Stimulated activated CD4-positive, alpha-beta T cell treated with anti-CD3 and anti-CD28 coated beads, TNF-alpha, amount 100 ng/mL, for 1 hour (primary cell): ENCODE measurements around the gene EHBP1.
"Not testable (repeated sequence)": the region's sequence is repeated elsewhere in the genome, so short reads cannot be mapped to it uniquely, and the experiment has no call there.

Experiments used
- DNase-seq, 3 donors: peaks; one replicate each; pipeline ENCODE4 v3.0.0-alpha.2; 2020; ENCODE audit warnings: low read depth in 3 of 3, low spot score in 1 of 3

EHBP1 gene

DNA sequence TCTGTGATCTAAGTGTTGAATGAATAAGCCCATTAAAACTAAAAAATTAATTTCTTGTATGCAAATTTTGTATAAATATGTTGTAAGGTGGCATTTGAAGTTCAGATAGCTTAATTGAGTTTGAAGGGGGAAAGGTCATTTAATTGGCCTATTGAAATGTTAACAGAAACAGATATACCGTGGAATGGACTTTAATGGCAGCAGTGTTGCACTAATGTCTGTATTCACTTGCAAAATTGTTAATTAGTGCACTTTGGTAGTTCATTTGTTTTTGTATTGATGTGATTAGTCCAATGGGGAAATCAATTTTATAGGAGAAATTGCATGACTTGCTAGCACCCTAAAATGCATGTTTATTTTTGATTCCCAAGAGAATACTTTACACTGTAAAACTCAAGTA lies 303.3 kb downstream of the EHBP1 start:
- no peak for DNase-seq

DNA sequence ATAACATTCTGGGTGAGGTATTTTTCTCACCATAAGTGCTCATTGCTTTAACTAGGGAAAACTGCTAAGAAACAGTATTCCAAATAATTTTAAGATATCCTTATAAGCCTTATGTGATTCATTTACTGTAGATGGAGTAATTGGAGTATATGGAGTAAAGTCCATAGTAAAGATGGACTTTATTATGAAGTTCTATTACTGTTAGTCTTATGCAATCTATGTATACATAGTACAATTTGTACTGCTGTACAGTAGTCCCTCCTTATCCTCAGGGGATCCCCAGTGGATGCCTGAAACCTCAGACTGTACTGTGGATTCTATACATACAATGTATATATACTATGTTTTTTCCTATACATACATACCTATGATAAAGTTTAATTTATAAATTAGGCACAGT lies 304.0 kb downstream of the EHBP1 start:
- DNase-seq = no peak

DNA sequence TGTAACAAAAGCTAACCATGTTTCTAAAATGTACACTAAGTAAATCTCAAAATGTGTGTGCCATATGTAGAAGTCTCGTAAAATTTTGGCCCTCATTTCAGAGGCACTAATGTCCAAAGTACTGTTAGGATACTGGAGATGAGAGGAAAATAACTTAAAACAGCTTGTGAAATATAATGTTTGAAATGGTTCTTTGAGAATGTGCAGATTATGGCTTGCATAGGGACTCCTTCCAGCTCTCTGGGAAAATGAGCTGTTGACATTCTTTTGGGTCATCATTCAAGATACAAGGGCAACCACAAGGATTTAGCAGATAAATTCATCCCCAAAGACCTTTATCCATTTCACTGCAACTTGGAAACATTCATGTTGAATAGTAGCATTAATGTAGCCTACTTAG lies 307.0 kb downstream of the EHBP1 start:
- no peak for DNase-seq

DNA sequence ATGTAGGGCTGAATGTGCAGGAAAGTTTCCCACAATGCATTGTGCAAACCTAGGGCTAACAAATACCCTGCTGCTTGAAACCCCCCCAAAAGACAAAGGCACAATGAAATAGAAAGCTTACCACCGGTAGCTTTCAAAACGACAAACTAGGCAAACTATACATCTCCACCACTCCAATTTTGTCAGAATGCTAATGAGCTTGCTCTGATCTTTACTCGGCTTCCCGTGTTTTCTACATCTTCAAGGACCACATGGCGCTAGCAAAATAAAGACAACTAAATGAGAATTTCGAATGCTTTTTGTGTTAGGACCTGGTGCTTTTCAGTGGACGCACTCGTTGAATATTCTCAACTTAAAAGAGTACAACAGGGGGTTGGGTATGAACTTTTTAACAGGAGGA lies 307.9 kb downstream of the EHBP1 start:
- no peak for DNase-seq

DNA sequence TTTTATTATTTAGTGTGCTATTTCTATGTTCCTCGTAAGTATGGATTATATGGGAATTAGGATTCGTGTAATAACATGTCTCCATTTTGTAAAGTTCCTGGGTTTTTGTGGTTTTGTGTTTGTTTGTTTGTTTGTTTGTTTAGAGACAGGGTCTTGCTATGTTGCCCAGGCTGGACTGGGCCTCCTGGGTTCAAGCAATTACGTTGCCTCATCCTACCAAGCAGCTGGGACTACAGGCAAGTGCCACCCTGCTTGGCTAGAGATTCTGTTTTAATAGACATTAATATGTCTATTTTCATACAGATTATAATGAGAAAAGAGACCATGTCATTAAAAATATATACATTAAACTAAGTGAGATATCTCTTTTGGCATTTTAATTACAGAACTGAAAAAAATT lies 309.9 kb downstream of the EHBP1 start:
- DNase-seq = no peak

DNA sequence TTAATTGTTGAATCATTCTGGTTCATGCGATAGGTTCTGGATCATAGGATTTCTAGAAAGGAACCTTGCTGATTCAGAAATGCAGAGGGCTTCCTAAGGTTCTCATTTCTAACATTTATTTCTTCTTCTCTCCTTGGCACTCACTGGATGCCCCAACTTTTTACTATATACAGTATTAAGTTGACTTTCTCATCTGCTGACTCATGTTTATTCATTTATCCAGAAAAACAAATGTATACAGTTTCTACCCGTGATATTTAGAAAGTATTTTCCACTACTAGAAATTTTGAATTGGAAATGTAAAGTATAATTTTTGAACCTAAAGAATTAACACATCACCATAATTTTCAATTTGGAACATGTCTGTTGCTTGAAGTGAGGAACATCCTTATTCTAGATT lies 312.9 kb downstream of the EHBP1 start:
- no peak for DNase-seq

DNA sequence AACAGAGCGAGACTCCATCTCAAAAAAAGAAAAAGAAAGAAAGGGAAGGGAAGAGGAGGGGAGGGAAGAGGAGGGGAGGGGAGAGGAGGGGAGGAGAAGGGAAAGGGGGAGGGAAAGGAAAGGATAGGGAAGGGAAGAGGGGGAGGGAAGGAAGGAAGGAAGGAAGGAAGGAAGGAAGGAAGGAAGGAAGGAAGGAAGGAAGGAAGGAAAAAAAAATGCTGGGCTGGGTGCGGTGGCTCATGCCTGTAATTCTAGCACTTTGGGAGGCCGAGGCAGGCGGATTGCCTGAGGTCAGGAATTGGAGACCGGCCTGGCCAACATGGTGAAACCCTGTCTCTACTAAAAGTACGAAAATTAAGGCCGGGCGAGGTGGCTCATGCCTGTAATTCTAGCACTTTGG lies 314.2 kb downstream of the EHBP1 start:
- not testable (repeated sequence) for DNase-seq

DNA sequence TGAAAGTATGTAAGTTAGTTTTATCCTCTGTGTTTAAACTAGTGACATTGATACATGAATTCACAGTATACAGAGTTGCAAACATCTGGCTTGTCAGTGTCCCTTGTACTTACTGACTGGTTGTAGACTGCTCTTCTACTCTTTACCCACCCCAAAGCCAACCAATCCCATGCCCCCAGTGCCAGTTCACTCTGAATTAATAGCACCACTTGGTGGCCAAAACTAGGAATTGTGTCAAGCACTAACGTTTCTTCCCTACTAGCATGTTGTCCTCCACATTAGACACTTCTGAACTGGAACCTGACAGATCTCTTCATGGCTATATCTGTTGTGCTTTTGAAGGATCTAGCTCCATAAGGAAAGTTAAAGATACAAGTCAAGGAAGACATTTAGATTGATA lies 317.9 kb downstream of the EHBP1 start:
- no peak for DNase-seq

DNA sequence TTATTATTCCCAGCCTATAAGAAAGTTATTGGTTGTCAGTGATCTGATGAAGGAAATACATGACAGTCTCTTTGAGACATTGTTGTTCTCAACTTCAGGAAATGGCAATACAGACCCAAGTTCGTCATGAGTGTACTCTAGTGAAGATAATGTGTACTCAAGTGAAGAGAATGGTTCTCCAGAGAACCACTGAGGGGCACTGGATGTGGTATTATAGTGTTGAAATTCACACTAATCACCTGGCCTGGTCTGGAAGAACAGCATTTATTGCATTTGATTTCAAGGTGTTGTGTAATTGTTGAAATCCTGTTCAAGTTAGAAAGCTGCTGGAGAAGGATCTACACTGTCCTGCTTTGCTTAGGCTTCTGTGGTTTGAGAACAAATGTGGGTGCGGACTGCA lies 321.7 kb downstream of the EHBP1 start:
- no peak for DNase-seq

DNA sequence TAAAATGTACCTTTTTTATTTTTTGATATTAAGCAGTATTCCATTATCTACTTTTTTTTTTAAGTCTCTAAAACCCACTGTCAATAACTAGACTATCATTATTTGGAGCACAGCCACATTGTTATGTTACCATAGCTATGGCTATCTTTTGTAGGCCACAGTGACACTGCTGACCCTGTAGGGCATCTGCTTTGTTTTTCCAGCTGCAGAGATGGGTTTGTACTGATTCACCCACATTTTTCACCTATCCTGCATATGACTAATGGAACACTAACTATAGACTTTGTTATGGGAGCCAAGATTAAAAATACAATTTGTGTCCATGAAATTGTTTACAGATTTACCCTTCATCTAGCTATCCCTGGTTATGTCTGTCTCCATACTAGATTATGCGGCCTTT lies 323.5 kb downstream of the EHBP1 start:
- no peak for DNase-seq

DNA sequence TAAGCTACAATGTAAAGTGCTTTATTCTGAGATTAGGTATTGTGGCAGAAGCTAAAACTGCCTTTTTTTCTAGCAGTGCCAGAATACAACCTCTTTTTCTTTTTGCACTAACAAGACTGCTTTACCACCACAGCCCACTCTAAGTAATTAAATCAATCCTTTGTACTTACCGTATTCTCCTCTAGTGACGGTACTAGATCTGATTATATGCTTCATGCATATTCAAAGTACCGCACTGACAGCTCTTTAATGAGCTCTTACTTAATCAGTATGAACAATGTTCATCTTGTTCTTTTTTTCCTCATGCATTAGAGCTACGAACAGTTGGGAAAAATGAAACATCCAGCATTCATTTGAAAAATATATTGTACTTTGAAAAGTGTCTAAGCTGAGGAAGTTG lies 329.0 kb downstream of the EHBP1 start:
- DNase-seq = no peak

DNA sequence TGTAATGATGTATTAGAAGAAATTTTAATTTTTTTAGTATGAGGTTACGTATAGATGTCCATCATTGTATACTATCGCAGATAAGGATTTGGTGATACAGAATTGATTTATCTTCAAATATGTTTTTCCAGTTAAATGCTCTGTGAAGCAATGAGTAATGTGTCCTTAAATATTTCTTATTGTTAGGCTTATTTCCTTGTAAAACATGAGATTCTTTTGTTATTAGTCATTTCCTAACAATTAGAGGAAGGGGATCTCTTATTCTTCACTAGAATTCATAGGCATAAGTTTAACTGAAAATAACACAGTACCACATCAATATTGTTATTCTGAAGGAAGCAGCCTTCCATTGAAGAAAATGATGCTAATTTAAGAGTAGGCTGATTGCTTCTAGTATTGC lies 329.7 kb downstream of the EHBP1 start:
- DNase-seq = no peak

DNA sequence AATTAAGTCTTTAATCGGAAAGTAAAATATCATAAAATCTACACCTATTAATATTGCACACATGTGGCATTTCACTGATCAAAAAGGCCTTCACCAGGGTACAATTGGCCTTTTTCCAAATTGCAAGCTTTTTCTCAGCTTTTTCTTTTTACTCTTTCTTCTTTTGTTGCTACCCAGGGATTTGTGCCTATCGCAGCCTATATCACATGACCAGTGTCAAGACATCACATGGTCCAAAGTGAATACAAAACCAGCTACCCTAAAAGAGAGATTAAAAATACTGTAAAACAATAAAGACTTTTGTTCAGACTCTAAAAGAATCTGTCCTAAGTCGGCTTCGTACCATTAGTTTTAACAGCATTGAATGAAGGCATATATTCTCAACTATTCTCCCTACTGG lies 330.1 kb downstream of the EHBP1 start:
- DNase-seq = no peak

DNA sequence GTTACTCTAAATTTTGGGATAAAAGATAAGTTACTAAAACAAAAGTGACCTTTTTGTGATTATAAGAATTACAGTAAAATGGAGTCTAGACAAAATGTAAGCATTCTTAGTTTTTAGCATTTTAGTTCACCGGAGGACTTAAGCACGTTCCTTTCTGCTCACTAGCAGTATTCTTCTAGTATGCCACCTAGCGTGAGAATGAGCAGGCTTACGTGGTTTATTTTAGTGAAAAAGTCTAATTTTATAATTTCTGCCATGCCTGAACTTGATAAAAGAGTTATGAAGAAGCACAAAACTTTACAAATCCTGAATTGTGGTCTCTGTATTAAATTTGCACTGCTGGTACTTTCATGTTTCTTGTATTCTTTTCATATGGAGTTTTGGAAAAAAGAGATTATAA lies 332.5 kb downstream of the EHBP1 start:
- no peak for DNase-seq

DNA sequence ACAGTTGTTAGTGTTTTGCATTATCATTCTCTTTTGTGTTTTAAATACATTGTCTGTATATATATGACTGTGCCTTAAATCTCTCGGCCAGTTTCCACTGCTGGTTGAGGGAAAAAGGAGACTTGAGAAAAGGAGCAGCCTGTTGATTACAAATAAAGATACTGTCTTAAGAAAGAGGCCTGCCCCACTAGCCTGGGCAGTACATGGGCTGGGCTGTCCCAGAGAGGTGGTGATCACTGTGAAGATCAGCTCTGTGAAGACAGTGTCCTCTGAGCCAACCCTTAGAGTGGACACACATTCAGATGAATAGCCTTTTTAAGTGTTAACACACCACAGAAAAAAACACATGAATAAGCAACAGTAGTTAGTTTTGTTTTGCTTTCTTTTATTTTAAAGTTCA lies 335.1 kb downstream of the EHBP1 start:
- no peak for DNase-seq

DNA sequence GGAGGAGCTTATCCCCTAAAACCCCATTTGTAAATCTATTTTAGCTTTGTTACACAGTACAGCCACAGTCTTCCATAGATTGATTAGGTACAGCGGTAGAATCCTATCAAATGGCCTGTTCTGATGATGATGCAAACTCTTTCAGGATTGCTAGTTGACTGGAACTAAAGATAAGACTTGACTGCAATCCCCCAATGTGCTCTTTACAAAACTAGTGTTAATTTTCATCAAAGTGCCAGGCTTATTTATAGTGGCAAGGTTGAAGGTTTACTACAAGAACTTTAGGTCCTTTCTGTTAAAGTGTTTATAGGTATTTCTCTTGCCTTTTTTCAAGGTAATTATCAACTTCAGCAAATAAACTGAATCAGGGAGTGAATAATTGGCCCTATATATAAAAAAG lies 336.1 kb downstream of the EHBP1 start:
- no peak for DNase-seq

DNA sequence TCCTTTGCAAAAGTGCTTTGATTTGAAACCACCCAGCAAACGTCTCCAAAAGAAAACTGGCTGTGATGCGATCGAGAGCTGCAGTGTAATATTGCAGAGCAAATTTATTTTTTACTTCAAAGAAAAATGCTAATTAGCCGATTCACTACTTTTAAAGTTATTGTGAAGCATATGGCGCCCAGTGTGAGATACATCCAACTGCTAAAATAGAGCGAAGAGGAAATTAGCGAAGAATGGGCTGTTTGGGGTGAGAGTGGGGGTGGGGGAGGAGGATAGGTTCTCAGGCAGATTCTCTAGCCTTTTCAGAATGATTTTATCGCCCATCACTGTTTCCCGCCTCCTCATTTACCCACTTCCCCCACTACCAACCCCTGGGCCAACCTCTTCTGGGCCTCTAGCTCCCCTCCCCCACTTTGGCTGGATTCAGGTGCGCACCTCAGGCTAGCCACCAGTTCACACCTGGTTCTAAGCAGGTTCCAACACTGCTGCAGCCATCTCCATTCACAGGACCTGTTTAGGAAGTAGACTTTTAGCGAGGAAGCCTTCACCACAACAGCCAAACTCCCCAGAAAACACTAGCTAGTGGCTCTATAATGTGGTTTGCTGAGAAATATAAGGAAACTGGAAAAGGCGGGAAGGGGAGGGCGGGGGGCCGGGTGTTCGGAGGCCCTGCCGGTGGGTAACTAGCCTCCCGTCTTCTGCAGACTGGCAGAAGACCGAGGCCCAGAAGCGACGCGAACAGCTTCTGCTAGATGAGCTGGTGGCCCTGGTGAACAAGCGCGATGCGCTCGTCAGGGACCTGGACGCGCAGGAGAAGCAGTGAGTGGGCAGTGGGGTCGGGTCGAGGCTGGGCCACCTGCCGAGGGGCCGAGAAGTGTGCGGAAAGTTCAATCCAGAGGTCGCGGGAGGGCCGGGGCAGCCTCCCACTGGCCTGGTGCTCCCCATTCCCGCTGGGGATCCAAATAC lies 339.1 kb downstream of the EHBP1 start:
- no peak for DNase-seq

DNA sequence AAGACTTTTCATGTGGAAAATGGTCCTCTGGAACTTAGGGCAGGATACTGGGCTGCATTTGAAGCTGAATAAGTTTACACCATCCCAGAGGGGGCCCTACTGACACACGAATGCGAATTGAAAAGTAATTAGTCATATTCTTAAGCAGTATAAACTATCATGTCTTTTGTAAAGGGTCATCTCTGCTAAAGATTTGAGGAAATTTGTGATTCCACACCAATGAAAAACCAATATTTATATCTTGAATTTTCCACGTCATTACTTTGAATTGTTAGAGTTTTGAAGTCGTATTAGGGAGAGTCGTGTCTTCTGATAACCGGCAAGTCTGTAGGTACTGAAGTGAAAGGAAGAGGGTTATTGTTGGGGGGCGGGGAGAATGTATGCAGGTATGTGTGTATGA lies 341.0 kb downstream of the EHBP1 start:
- DNase-seq = no peak

DNA sequence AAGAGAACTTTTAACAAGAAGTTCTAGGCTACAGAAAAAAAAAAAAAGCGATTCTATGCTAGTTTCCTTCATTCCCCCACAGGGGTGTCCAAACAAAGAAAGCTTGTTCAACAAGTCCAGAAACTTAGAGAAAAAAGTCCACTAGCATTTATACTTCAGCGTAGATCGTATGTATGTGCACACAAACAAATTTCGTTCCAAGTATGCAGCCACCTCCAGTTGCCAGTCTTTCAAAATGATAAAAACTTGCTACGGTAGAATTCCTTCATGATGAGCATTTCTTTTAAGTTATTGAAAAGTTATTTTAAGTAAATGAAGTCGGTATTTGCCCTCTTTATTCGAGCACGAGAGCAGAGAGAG lies 341.4 kb downstream of the EHBP1 start:
- no peak for DNase-seq

DNA sequence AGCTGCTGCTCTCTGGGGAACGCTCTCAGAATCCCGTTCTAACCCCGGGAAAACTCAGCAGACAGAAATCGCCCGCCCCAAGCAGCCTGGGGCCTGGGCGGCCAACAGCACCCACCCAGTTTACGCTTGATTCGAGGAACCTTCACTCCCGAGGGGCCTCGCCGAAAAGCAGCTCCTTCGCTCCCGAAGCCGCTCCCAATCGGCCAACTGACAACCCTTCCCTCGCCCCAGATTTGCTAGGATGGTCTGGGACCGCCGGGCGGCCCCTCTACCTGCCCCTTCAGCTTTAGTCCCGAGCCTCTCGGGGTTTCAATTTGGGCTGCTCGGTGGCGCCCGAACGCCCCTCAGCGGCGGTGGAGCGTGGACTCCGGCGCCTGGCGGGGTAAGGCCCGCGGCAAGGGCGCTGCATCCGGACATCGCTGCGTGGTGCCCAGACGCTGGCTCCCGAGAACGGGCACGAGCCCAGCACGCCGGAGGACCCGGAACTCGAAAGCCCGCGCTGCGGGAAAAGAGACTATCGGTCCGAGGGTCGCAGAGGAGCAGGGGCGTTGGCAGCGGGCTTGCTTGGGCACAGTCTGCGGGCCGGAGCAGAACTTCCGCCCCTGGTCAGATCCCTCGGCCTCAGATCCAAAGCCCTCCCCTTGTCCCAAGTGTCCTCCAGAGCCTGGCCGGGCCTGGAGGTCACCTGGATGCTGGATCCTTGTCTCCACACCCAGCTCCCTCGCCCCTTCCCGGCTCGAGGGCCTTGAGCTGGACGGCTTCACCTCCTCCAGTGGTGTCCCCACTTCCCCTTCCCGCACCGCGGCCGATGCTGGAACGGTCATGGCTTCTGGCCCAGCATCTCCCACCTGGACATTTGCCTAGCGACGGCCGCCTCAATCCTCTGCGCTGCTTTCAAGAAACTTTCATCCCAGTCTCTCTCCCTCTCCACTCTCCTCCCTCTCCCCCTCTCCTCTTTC lies 342.1 kb downstream of the EHBP1 start:
- DNase-seq = no peak

DNA sequence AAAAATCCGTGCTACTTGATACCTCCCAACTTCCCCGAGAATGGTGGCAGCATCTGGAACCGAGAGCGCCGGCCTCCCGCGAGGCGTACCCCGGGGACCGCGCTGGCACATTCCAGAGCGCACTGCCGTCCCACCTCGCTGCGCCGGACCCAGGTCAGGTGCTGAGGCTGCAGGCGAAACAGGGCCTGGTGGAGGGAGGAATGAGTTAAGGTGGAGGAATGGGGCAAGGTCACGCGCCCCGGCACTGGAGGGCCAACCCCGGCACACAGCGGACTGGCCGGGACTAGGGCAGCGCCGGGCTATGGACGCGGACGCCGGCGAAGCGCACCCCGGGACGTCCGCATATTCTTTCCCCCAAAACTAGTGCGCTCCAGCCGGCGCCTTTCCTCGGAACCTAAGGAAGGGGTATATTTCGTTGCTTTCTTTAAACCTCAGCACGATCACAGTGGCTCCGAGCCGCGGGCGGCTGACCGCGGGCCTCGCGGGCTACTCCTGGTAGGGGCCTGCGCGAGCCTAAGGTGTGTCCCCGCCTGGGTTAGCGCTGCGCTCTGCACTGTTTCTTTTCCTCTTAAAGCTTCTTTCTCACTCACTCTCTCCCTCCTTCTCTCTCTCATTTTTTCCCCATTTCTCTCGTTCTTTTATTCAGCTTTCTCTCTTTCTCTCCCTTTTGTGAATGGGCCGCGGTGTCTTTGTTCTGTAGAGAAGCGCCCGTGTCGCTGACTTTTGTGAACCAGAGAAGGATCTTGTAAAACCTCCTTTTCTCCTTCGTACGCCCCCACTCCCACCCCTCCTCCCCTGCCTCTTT lies 343.1 kb downstream of the EHBP1 start:
- no peak for DNase-seq
